Femur (tissue), 1 donor: Measurements from ENCODE around the gene HTRA1.

Source experiments
- DNase-seq: peaks from one replicate; pipeline ENCODE4 v3.0.0-alpha.2; 2017

HTRA1 gene

DNA sequence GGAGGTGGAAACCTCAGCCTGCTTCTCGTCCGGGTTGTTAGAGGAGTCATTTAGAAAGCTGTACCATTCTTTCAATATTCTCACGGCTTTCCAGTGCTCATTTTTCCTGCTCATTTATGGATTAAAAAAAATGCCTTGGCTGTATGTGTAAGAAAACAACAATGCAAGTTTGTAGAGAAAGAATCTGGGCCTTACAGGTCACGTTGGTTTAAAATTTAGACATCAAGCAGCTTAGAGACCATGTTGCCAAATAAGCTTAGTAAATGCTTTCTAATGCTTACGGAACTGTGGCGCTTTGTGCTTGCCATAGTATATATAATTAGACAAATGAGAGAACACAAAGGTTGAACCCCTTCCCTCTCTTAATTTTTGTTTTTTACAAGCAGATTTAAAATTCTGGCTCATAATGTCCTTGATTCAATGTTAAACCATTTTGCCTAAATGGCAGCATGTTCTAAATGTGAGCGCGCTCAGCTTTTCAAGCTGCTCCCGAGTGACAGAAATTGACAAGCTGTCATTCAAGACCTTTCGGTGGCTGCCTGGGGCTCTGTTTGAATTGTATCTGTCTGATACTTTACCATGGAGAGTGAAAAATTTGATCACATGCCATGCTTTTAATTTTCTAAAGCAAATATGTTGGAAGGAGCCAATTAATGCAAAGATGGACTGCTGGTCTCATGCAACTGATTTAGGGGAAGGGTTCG lies 5.8 kb upstream of the HTRA1 start:
- DNase-seq: no peak

DNA sequence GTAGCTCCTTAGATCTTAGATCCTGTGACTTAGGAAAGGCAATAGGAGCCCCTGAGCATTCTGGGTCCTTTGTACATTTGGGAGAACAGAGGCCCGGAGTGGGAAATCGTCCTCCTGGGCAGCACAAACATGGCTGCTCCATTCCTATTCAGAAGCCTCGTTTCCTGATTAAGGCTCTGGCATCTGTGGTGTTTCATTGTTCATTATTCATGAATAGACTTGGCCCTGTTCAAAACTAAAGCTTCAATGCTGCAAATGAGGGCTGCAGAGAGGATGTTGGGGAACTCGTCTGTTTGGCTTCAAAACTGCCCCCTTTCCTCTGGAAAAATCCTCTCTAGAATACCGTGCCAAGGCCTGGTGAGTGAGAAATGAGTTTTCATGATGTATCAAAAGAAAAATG lies 3.4 kb upstream of the HTRA1 start:
- no peak for DNase-seq

DNA sequence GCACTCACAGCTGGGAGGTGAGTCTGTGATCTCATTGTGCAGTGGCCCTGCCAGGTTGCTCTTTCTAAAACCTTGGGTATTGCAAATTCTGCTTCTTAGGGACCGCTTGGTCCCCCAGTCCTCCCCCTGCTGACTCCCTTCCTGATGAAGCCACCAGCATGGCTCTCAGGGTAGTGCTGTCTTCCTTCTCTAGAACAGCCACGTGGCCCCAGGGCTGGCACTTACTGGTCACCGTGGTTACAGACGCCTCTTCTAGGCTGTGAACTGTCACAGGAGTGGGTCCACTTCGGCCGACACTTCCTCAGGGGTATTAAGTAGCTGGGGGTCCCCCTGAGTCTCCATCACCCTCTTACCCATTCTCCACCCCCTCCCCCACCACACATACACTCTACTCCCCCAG lies 2.7 kb upstream of the HTRA1 start:
- no peak for DNase-seq

DNA sequence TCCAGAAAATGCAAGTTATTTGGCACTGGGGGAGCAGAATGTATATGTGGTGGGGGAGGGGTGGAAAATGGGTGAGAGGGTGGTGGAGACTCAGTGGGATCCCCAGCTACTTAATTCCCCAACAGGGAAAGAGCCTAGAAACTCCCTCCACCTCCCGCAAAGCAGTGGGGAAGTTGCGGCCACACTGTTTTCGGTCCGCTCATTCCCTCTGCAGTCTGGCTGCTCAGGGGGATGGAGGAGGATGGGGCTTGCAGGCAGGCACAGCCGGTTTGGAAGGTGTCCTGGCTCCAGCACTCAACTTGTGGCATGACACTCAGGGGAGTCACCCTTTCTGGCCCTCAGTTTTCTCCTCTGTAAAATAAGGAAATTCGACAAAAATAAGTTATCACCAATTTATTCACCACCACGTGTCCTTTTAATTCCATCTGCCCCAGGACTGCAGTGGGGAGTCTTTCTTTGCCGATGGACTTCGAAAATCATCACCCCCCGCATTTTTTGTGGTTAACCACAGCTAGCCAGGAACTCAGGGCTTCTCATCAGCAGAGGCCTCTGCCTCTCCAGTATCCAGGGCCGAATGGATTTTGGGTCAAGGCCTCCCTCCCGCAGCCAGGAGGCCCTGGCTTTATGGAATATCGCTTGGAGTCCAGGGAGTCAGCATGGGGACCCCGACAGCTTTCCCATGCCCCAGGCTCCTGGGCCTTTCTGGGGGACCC lies 1.6 kb upstream of the HTRA1 start:
- DNase-seq: no peak

DNA sequence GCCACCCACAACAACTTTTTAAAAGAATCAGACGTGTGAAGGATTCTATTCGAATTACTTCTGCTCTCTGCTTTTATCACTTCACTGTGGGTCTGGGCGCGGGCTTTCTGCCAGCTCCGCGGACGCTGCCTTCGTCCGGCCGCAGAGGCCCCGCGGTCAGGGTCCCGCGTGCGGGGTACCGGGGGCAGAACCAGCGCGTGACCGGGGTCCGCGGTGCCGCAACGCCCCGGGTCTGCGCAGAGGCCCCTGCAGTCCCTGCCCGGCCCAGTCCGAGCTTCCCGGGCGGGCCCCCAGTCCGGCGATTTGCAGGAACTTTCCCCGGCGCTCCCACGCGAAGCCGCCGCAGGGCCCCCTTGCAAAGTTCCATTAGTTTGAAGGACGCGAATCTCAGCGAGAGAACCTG lies 461 bp upstream of the HTRA1 start:
- no peak for DNase-seq

DNA sequence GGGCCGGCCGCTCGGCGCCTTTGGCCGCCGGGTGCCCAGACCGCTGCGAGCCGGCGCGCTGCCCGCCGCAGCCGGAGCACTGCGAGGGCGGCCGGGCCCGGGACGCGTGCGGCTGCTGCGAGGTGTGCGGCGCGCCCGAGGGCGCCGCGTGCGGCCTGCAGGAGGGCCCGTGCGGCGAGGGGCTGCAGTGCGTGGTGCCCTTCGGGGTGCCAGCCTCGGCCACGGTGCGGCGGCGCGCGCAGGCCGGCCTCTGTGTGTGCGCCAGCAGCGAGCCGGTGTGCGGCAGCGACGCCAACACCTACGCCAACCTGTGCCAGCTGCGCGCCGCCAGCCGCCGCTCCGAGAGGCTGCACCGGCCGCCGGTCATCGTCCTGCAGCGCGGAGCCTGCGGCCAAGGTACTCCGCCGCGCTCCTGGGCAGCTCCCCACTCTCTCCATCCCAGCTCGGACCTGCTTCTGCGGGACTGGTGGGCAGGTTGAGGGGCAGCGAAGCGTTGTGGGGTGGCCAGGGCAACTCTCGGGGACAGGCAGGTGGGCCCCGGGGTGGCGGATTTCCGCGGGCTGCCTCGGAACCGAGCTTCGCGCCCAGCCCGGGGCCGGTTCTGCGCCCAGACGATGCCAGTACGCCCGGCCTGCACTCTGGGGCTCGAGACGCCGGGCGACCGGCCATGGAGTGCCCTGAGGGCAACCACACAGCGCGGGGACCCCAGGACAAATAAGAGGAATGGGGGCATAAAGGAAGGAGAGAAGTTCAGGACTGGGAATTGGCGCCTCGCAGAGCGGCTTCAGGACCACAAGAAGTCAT lies 578 bp downstream of the HTRA1 start:
- no peak for DNase-seq

DNA sequence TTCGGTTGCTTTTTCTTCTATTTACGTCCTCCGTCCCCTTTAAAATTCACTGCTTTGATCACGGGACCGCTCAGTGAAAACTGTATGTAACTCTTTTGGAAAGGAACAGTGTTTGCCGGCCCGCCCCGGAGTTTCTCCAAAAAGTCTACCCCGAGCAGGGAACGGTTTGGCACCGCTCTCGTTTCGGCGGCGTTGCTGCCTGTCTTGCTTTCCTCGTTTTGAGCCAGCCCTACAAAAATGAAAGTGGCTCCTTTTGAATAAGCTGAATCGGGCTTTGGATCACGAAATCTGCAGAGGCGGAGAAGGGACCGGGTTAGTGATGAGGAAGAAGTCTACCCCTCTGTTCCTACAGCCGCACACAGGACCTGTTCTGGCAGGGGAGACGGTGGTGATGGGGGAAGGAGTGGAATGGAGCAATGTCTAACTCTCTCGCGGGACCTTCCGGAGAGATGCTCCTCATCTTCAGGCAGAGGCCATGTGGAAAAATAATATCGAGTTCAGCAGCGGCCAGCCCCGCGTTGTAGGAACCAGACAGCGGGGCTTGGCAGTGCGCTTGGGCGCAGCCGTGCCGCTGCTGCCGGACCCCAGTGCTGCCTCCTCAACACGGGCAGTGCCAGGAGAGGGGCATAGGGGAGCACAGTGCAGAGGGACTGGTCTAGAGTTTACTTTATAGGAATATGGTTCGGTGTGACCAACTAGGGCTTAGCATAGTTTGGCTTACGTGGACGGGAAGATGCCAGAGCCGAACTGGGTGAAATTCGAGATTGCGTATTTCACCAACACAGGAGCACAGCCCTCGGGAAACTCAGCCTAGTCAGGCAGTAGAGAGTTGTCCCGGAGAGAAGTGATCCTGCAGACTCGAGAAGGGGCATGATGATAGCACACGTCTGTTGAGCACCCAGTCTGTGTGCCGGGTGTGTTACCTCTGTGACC lies 1.4 kb downstream of the HTRA1 start:
- DNase-seq: peak; percentile 86

DNA sequence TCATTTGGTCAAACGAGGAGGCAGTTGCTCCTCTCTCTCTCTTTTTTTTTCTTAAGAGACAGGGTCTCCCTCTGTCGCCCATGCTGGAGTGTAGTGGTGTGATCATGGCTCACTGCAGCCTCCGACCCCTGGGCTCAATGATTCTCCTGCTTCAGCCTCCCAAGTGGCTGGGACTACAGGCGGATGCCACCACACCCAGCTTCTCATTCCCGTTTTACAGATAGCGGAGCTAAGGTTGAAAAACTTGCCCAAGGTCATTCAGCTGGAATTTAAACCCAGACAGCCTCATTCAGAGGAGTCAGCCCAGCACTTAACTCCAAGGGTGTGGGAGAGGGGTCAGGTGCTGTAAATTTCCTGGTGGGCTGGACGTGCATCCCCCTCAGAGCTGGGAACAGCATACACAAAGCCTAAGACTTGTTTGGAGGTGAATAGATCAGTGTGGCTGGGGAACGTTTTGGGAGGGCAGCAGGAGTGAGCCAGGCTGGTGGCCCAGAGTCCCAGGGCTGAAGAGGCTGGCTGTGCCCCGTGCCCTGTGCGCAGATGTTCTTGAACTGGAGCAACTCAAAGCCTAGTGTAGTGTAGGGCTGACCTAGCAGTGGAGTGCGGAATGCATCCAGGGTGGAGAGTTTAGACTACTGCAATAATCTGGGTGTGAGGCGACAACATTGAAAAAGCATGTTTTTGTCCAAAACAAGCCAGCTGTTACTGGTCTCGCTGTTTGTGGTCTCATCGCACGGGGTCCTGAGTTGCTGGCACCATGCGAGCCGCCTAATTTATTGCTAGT lies 2.3 kb downstream of the HTRA1 start:
- no peak for DNase-seq

DNA sequence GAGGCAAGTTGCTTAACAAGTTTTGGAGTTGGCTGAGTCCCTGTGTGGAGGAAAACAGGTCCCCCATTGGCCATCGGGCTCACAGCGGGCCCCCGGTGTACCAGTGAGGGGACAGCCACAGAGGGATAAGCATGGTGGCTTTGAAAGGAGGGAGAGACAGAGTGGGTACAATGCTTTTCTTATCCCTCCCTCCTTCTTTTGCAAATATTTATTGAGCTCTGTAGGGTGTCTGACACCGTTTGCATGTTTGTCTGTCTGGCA lies 2.8 kb downstream of the HTRA1 start:
- no peak for DNase-seq

DNA sequence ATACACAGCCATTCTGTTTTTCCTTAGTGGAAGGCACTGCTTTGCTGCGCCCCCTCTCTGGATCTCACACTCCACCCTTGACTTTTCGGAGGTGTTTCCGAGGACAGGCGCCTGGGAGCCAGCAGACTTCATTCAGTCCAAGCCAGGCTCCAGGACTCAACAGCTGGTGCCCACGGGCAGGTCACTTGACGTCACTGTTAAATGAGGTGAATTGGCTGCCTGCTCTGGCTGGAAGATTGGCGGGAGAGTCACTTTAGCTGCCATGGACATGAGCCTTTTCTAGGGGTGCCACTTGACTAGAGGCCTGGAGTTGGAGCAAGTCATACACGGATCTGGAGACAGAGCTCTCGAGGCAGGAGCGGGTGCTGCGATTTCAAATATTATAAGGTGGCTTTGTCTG lies 3.2 kb downstream of the HTRA1 start:
- DNase-seq: no peak

DNA sequence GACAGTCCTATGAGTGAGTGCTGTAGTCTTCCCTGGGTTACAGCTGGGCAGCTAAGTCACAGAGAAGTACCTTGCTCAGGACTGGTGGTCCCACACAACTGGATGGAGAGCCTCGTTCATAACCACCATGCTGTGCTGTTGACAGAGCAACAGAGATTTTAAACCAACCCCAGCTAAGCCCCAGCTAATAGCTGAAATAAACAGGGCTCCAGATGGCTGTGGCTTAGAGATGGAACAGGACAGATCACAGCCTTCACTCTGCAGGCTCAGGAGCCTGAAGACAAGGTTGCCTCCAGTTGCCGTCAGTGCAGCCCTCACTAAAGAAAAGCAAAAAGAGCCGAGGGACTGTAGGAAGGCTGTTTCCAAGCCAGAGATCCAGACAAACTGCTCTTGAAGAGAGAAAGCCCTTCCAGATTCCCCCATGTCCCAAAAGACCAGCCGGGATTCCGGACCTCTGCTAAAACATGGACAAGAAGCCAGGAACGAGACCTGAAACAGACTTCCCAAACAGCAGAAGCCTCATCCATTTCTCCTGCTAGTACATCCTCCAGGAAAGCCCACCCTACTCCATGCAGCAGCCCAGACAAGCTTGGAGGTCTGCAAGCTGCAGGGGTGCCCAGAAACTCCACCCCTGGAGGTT lies 4.2 kb downstream of the HTRA1 start:
- DNase-seq: peak; percentile 63

DNA sequence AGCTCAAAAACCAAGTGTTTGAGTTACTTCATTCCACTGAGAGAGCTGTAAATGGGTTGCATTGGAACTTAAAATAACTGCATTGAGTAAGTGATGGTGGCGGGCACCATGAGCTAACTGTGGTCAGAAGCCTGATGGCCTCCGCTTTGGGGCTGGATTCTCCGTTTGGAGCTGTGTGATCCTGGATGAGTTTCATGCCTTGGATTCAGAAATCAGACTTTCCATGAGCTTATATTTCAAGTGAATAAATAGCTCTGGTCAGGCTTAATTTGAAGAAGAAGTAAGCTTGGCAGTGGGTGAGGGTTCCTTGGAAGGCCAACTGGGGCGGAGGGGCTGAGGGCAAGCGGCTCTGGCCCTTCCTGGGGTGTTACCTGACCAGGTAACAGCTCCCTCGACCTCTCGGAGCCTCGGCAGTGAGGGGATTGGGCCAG lies 5.6 kb downstream of the HTRA1 start:
- peak; percentile 51 for DNase-seq

DNA sequence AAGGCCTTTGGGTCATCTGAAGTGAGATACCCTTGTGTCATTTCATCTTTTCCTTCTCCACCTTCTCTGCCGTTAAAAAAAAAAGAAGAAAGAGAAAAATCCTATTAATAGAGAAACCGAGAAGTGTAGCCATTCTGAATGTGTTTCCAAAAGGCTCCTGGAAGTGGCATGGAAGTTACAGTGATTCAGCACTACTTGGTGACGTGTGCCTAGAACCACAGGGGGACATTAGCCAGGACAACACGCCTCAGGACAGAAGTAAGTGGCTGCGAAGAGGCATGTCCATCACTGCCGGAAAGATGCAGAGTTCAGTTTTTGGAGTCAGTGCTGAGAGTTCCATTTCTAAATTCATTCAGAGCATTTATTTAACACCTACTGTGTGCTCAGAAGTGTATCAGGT lies 6.3 kb downstream of the HTRA1 start:
- no peak for DNase-seq

DNA sequence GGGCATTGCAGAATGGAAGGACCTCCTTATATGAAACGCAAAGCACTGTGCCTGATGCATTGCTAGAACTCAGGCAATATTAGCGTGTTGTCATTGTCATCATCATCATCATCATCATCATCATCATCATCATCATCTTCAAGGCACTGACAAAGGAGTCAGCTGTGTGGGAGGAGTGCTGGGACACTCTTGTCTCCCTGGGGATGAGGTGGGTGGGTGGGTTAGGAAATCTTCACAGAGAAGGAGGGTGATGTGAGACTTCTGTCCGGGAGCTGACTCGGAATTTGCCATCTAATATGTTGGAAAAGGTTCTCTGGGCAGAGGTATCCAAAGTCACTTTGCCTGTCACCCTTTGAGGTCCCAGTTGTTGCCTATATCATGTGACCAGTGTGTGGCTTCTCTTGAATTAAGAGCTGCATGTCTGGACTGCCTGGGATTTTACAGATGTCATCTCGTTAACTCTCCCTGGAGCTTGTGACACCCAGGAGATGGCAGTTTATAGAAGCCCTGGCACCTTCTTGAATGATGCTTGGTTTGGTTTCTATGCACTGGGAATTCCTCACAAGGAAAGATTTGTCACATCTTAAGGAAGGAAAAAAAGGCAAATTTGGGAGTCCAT lies 7.1 kb downstream of the HTRA1 start:
- no peak for DNase-seq

DNA sequence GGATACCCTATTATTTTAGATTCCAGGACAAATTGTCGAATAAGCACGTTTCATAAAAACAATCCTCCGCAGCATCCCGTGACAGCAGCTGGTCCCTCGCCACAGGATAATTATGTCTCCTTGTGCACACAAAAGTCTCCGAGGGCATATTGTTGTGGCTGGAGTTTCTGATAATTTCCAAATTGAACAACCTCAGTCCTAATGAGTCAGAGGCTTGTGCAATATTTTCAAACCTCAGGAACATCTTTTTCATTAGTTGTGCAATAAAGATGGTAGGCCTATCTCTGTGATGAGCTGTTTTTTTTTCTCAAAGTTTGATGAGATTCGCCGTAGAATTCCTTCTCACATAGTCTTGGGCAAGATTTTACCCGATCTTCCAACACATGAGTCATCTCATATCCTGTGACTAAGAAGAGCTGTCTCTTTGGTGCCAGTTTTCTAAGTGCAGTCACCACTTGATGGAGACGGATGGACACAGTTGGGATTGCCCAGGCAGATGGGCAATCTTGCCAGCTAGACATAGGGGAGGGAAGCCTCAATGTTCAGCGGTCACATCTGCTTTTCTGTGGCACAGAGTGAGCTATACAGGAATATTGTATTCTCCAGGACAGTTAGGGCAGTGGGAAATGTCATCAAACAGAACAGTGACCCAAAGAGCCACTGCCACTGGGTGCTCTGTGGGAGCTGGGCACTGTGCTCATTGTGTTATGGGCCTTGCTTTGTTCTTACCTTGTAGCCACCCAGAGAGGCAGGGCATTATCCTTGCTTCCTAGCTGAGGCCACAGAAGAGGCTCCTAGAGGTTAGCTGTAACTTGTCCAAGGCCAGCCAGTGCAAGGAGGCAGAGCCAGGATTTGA lies 7.8 kb downstream of the HTRA1 start:
- DNase-seq: no peak

DNA sequence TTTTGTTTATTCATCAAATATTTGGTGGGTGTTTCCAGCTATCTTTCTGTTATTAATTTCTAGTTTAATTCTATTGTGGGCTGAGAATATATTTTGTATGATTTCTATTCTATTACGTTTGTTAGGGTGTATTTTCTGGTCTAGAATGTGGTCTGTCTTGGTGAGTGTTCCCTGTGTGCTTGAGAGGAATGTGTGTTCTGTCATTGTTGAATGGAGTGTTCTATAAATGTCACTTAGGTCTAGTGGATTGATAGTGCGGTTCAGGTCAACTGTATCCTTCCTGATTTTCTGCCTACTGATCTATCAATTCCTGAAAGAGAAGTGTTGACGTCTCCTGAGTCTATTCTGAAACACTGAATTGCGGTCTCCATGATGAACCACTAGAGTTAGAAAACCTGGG lies 8.5 kb downstream of the HTRA1 start:
- DNase-seq: no peak

DNA sequence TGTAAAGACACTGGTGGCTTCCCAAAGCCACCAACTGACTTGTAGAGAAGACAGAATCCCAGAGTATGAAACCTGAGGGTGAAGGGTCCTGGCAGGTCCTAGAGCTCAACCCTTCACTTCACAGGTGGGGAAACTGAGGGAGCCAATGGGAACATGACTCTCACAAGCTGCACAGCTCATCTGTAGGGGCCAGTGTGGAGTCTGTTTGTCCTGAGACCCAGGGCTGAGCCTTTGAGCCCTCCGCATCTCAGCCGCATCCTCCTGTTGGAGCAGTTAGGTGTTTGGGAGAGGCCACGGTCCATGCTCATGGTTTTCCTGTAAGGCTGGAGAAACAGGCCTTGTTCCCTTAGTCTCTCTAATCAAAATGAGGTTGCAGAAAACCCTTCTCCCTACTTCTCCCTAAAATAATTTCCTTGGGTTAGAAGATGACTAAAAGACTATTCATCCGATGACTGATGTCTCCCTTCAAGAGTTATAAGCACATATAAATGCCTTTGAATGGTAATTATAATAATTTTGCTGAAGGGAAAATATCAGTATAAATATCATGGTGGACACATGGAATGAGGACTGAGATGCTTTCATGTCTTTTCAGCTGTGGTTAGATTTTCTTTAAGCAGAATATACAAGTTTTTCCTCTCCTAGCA lies 10.3 kb downstream of the HTRA1 start:
- DNase-seq: peak; percentile 4

DNA sequence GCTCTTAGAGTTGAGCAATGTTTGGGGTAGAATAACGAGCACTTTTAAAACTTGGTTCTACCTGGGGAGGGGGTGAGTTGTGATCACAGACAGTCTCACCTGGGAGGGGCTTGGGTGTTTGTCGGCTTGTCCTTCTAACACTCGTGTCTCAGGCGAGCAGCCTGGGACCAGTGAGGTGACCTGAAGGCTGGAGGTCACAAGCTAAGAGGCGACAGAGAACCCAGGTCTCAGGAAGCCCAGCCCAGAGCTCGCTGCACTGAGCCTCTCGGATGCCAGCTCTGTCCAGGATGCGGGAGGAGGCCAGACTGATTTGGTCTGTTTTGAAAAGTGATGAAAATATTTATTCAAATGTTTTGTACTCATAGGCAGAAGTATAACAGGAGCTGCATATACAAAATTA lies 11.8 kb downstream of the HTRA1 start:
- peak; percentile 13 for DNase-seq

DNA sequence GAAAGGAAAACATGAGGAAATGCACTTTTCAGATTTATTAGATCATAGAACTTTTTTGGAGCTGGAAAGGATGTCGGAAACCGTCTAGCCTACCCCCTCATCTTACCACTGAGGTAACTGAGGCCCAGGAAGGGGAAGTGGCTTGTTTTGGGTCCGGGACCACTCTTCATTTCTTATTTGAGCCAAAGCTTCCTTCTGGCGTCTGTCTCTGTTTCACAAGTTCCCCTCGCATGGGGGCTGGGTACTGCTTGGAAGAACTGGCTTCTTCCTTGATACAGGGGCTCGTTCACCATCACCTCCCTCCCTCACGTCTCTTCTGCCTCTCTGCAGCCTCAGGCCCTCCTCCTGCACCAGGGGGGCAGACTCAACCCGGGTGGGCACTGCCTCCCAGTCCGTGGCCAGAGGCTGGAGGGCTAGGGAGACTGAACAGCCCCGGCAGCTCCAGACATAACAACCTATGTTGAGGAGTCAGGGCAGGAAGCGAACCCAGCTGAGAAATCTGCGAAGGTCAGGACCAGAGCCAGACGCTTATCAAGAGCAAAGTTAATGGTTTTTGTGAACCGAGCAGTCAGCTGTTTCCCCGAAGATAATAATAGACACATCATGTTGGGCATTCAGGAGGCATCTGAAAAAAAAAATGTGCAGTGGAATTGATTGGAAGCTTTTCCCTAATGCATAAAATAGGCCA lies 12.9 kb downstream of the HTRA1 start:
- DNase-seq: peak; percentile 49
